H9 (cell line): ENCODE results near the gene HCFC1. TPM values are rescaled to one million over a fixed set of nuclear protein-coding genes. Genes with fewer than 3 reads are reported as not detected.

Experiments
- DNase-seq: peaks from one replicate; pipeline ENCODE4 v3.0.0-alpha.2; 2017
- H2AFZ ChIP-seq: one replicate; pipeline ENCODE4 v1.6.1; 2013; ENCODE audit warnings: mild to moderate bottlenecking, low read length, control low read depth, moderate library complexity
- H2AK5ac ChIP-seq: 2 replicates; pipeline ENCODE4 v1.6.1; 2013; ENCODE audit warnings: low read length, control low read depth, mixed read lengths; ENCODE audit not compliant: insufficient read length
- H2BK120ac ChIP-seq: one replicate; pipeline ENCODE4 v1.6.1; 2013; ENCODE audit warnings: low read depth, mild to moderate bottlenecking, low read length, control low read depth, inconsistent platforms; ENCODE audit not compliant: poor library complexity, severe bottlenecking
- H2BK12ac ChIP-seq: 2 replicates; pipeline ENCODE4 v1.6.1; 2013; ENCODE audit warnings: low read length, control low read depth, mixed read lengths, low read depth; ENCODE audit not compliant: insufficient read length
- H2BK15ac ChIP-seq: 2 replicates; pipeline ENCODE4 v1.6.1; 2013; ENCODE audit warnings: low read depth, low read length, control low read depth
- H2BK20ac ChIP-seq: one replicate; pipeline ENCODE4 v1.6.1; 2013; ENCODE audit warnings: low read depth, mild to moderate bottlenecking, low read length, control low read depth, inconsistent platforms; ENCODE audit not compliant: poor library complexity, severe bottlenecking
- H2BK5ac ChIP-seq: 2 replicates; pipeline ENCODE4 v1.6.1; 2013; ENCODE audit warnings: low read length, control low read depth, mixed read lengths; ENCODE audit not compliant: insufficient read length
- H3K14ac ChIP-seq: 2 replicates; pipeline ENCODE4 v1.6.1; 2013; ENCODE audit warnings: low read length, control low read depth; ENCODE audit not compliant: insufficient read depth
- H3K18ac ChIP-seq: 2 replicates; pipeline ENCODE4 v1.6.1; 2013; ENCODE audit warnings: low read depth, mild to moderate bottlenecking, mixed read lengths, low read length, control low read depth; ENCODE audit not compliant: insufficient read length
- H3K23ac ChIP-seq: 2 replicates; pipeline ENCODE4 v1.6.1; 2013; ENCODE audit warnings: low read length, control low read depth, mixed read lengths, low read depth; ENCODE audit not compliant: insufficient read length
- H3K23me2 ChIP-seq: 2 replicates; pipeline ENCODE4 v1.6.1; 2013; ENCODE audit warnings: low read depth, mild to moderate bottlenecking, mixed read lengths, low read length, control low read depth; ENCODE audit not compliant: insufficient read length, poor library complexity, severe bottlenecking
- H3K27ac ChIP-seq: 2 replicates; pipeline ENCODE4 v1.5.1; 2013; ENCODE audit warnings: low read length, control low read depth, mixed read lengths, low read depth; ENCODE audit not compliant: insufficient read length
- H3K27me3 ChIP-seq: 2 replicates; pipeline ENCODE4 v1.6.1; 2013; ENCODE audit warnings: low read length, control low read depth, inconsistent platforms; ENCODE audit not compliant: insufficient read depth
- H3K4ac ChIP-seq: 2 replicates; pipeline ENCODE4 v1.6.1; 2013; ENCODE audit warnings: low read depth, mild to moderate bottlenecking, control low read depth, inconsistent platforms, low read length, moderate library complexity
- H3K4me1 ChIP-seq: 2 replicates; pipeline ENCODE4 v1.6.1; 2013; ENCODE audit warnings: low read length, control low read depth, inconsistent platforms; ENCODE audit not compliant: insufficient read depth
- H3K4me2 ChIP-seq: 2 replicates; pipeline ENCODE4 v1.6.1; 2013; ENCODE audit warnings: low read length, control low read depth, mixed read lengths; ENCODE audit not compliant: insufficient read length, insufficient read depth
- H3K56ac ChIP-seq: 2 replicates; pipeline ENCODE4 v1.6.1; 2013; ENCODE audit warnings: low read depth, mild to moderate bottlenecking, mixed read lengths, low read length, control low read depth; ENCODE audit not compliant: insufficient read length
- H3K79me1 ChIP-seq: 2 replicates; pipeline ENCODE4 v1.6.1; 2013; ENCODE audit warnings: low read depth, mild to moderate bottlenecking, moderate library complexity, low read length, control low read depth, inconsistent platforms; ENCODE audit not compliant: insufficient read depth, poor library complexity, severe bottlenecking
- H3K79me2 ChIP-seq: 2 replicates; pipeline ENCODE4 v1.6.1; 2013; ENCODE audit warnings: low read length, control low read depth, inconsistent platforms; ENCODE audit not compliant: insufficient read depth
- H3K9ac ChIP-seq: 2 replicates; pipeline ENCODE4 v1.6.1; 2013; ENCODE audit warnings: low read length, control low read depth, mixed read lengths; ENCODE audit not compliant: insufficient read length; ENCODE audit errors: extremely low read depth
- H3K9me3 ChIP-seq: one replicate; pipeline ENCODE4 v1.6.1; 2013; ENCODE audit warnings: low read depth, low read length, inconsistent platforms; ENCODE audit not compliant: control insufficient read depth
- H3T11ph ChIP-seq: one replicate; pipeline ENCODE4 v1.6.1; 2013; ENCODE audit warnings: mild to moderate bottlenecking, low read length, control low read depth, inconsistent platforms
- H4K20me1 ChIP-seq: one replicate; pipeline ENCODE4 v1.6.1; 2013; ENCODE audit not compliant: control insufficient read depth, insufficient read length, insufficient read depth
- H4K5ac ChIP-seq: 2 replicates; pipeline ENCODE4 v1.6.1; 2013; ENCODE audit warnings: low read depth, mild to moderate bottlenecking, mixed read lengths, low read length, control low read depth; ENCODE audit not compliant: insufficient read length
- H4K8ac ChIP-seq: replicated peaks from 2 replicates; pipeline ENCODE4 v1.6.1; 2013; ENCODE audit warnings: low read length, control low read depth, mixed read lengths, low read depth; ENCODE audit not compliant: insufficient read length
- H4K91ac ChIP-seq: 2 replicates; pipeline ENCODE4 v1.6.1; 2013; ENCODE audit warnings: low read depth, mild to moderate bottlenecking, moderate library complexity, mixed read lengths, low read length, control low read depth; ENCODE audit not compliant: insufficient read length
- H3K27ac Mint-ChIP-seq, 3 experiments: 2 replicates in 2 of 3; 3 replicates in 1 of 3; pipeline ENCODE4 v1.8.0; 2020 to 2021; ENCODE audit warnings: mixed read lengths in 3 of 3, mild to moderate bottlenecking in 1 of 3, moderate library complexity in 1 of 3
- H3K27me3 Mint-ChIP-seq: 2 replicates; pipeline ENCODE4 v1.8.0; 2021; ENCODE audit warnings: low read depth, mild to moderate bottlenecking, moderate library complexity, mixed read lengths
- H3K36me3 Mint-ChIP-seq, 3 experiments: 2 replicates in 2 of 3; 3 replicates in 1 of 3; pipeline ENCODE4 v1.8.0; 2020 to 2021; ENCODE audit warnings: low read depth in 3 of 3, mixed read lengths in 3 of 3; ENCODE audit not compliant: insufficient read depth in 1 of 3
- H3K4me1 Mint-ChIP-seq, 2 experiments: 2 replicates each; pipeline ENCODE4 v1.8.0; 2020; ENCODE audit warnings: mixed read lengths in 2 of 2
- H3K4me3 Mint-ChIP-seq, 2 experiments: 2 replicates in 1 of 2; 3 replicates in 1 of 2; pipeline ENCODE4 v1.8.0; 2020 to 2021; ENCODE audit warnings: mild to moderate bottlenecking in 2 of 2, mixed read lengths in 2 of 2, moderate library complexity in 1 of 2
- H3K9me3 Mint-ChIP-seq, 2 experiments: 2 replicates in 1 of 2; 3 replicates in 1 of 2; pipeline ENCODE4 v1.8.0; 2020; ENCODE audit warnings: mild to moderate bottlenecking in 2 of 2, mixed read lengths in 2 of 2, moderate library complexity in 1 of 2
- CTCF ChIP-seq: fragments of 200-600 bp; sonication (generic); conservative IDR thresholded peaks from 3 replicates; pipeline ENCODE4 v1.8.0; 2021; ENCODE audit warnings: antibody characterized with exemption, mild to moderate bottlenecking
- WGBS: extraction: QIAGEN DNeasy Blood & Tissue Kit; methylation state at CpG from one replicate; pipeline ENCODE4 v1.1.7; 2013; ENCODE audit warnings: missing lambda C conversion rate, low lambda C conversion rate, mixed read lengths; ENCODE audit not compliant: insufficient read length; ENCODE audit errors: extremely low coverage; 5-methylcytosine and 5-hydroxymethylcytosine counted together
- total RNA-seq: library from RNA; stranded (reverse); gene quantifications from 2 replicates; pipeline ENCODE4 v1.2.1, GENCODE V29; 2021

HCFC1 gene
- total RNA-seq, 1 experiment from 2014 or later = 144 TPM

DNA sequence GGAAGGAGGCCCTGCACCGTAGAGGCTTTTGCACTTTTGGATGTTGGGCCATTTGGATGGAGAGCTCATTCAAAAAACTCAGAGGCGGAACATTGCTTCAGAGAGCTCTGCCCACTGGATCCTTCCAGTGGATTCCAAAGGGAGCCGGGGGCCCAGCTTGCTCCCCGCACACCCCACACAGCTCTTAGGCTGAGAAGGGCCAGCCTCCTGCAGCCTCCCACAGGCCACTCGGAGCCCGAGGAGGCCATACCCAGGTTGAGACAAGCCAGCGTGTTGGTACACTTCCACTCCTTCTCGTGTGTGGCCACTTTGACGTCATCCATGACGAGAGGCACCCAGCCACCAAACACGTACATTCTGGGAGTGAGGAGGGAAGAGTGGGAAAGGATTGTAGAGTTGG lies 10.3 kb downstream of the HCFC1 start:
- Histone ChIP-seq H3T11ph (no peak overlapping the region), H3K56ac (no peak overlapping the region), H3K4me1 (no peaks in the 10 kb centered on the region), H4K91ac (no peak overlapping the region), H4K8ac (no peak overlapping the region), H4K5ac (no peak overlapping the region), H2BK20ac (no peak overlapping the region), H3K79me2 (peaks cover 16% of the 10 kb centered on the region; the same call in 1 of the 2 replicates), H3K27me3 (no peaks in the 10 kb centered on the region), H3K14ac (no peak overlapping the region), H3K18ac (no peak overlapping the region), H3K23me2 (no peaks in the 10 kb centered on the region), H2AFZ (no peak overlapping the region), H2BK12ac (no peak overlapping the region), H3K23ac (no peak overlapping the region), H2BK15ac (no peak overlapping the region), H3K27ac (no peak overlapping the region), H3K9me3 (no peaks in the 10 kb centered on the region), H3K4ac (no peak overlapping the region), H2BK5ac (no peak overlapping the region), H2AK5ac (no peak overlapping the region), H3K4me2 (no peak overlapping the region), H2BK120ac (no peak overlapping the region), H4K20me1 (no peaks in the 10 kb centered on the region), H3K9ac (no peak overlapping the region), H3K79me1 (peaks cover 5% of the 10 kb centered on the region)
- DNase-seq = no peak
- H3K4me1 Mint-ChIP-seq = peaks cover 4% of the 10 kb centered on the region in 2 experiments
- H3K27me3 Mint-ChIP-seq = peaks cover 1% of the 10 kb centered on the region; the same call in 1 of the 2 replicates
- no CpG with 5 or more reads among the region's 11 CpGs for WGBS
- TF ChIP-seq CTCF = no peak
- peaks cover 0 to 3% of the 10 kb centered on the region in 2 experiments; a peak in 1 of 5 replicates for H3K9me3 Mint-ChIP-seq
- no peak overlapping the region for H3K27ac Mint-ChIP-seq
- H3K36me3 Mint-ChIP-seq = peaks cover 67 to 88% (median 86%) of the 10 kb centered on the region in 3 experiments
- no peak overlapping the region for H3K4me3 Mint-ChIP-seq
